GM12865 (cell line): ENCODE data around the gene PITPNB.

ENCODE experiments used
- DNase-seq: peaks from one replicate; pipeline ENCODE4 v3.0.0; 2010; ENCODE audit warnings: low read depth
- H3K4me3 ChIP-seq: 2 replicates; pipeline ENCODE4 v1.5.1; 2011; ENCODE audit warnings: mild to moderate bottlenecking, low read depth, low read length, control low read depth
- CTCF ChIP-seq: IDR thresholded peaks from 2 replicates; pipeline ENCODE4 v1.5.1; 2011; ENCODE audit warnings: low read length, control low read depth, low read depth, inconsistent platforms; ENCODE audit not compliant: insufficient read depth; ENCODE audit errors: missing control alignments

The PITPNB gene

GRCh38 chr22:27952779-27953178, 33.7 kb upstream of the PITPNB start:
- H3K4me3 ChIP-seq, result no peak overlapping the region
- TF ChIP-seq CTCF, result no peak
- no peak for DNase-seq

DNA sequence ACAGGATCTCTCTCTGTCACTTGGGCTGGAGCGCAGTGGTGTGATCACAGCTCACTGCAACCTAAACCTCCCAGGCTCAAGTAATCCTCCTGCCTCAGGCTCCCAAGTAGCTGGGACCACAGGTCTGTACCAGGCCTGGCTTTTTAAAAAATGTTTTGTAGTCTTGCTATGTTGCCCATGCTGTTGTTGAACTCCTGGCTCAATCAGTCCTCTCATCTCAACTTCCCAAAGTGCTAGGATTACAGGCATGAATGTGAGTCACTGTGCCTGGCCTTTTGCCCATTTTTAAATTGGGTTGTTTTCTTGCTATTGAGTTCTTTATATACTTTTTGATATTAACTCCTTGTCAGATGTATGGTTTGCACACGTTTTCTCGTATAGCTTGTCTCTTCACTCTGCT, 33.0 kb upstream of the PITPNB start:
- no peak for TF ChIP-seq CTCF
- H3K4me3 ChIP-seq, result no peak overlapping the region
- no peak for DNase-seq

- no peak for TF ChIP-seq CTCF
- no peak for DNase-seq
Observed at GRCh38 chr22:27949421-27949820, 30.4 kb upstream of the PITPNB start.

DNA sequence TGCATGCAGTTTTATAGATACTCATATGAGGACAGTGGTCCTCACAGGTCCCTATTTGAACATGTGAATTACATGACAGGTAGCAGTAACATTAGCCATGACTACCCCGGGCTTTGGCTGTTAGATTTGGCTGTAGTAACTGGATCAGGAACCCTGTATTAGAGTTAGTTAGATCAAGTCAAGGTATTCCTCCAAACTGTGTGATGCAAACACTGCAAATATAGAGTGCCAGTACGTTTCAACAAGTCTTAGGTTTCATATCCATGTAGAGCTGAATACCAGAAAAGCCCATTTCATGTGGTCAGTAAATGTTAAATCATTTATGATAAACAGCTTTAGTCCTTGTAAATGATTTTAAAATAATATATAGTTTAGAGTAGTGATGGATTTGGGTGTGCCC, 29.5 kb upstream of the PITPNB start:
- H3K4me3 ChIP-seq, result no peak overlapping the region
- TF ChIP-seq CTCF, result no peak
- no peak for DNase-seq

More at GRCh38 chr22:27949421-27949820, 30.4 kb upstream of the PITPNB start:
- no peak overlapping the region for H3K4me3 ChIP-seq

GRCh38 chr22:27947448-27947847, 28.4 kb upstream of the PITPNB start:
- no peak for DNase-seq
- no peak overlapping the region for H3K4me3 ChIP-seq
- no peak for TF ChIP-seq CTCF

GRCh38 chr22:27941143-27941542, 22.1 kb upstream of the PITPNB start:
- TF ChIP-seq CTCF, result no peak
- no peak for DNase-seq
- no peak overlapping the region for H3K4me3 ChIP-seq

- TF ChIP-seq CTCF, result no peak
- no peak overlapping the region for H3K4me3 ChIP-seq
- DNase-seq, result no peak
Observed at GRCh38 chr22:27937453-27937852, 18.4 kb upstream of the PITPNB start.
